Liver (tissue), 9 donors: ENCODE results near the gene RGL4. TPM values are rescaled to one million over a fixed set of nuclear protein-coding genes. Genes with fewer than 3 reads are reported as not detected.
"Not testable (repeated sequence)": the region's sequence is repeated elsewhere in the genome, so short reads cannot be mapped to it uniquely, and the experiment has no call there.

Experiments used
- DNase-seq: peaks from one replicate; pipeline ENCODE4 v3.0.0-alpha.2; 2017; ENCODE audit warnings: low spot score
- H3K27ac ChIP-seq, 2 donors: one replicate each; pipeline ENCODE4 v1.7.0; 2013; ENCODE audit warnings: inconsistent platforms in 2 of 2, low read length in 2 of 2, control low read depth in 1 of 2, low read depth in 1 of 2, mild to moderate bottlenecking in 1 of 2
- H3K27me3 ChIP-seq, 4 donors: one replicate each; pipeline versions ENCODE4 v1.6.1 to v1.7.0; 2013; ENCODE audit warnings: low read length in 3 of 4, inconsistent platforms in 1 of 4, mild to moderate bottlenecking in 1 of 4, moderate library complexity in 1 of 4; ENCODE audit not compliant: control insufficient read depth in 4 of 4, insufficient read depth in 4 of 4
- H3K36me3 ChIP-seq, 4 donors: one replicate each; pipeline versions ENCODE4 v1.6.1 to v1.7.0; 2013; ENCODE audit warnings: low read length in 3 of 4, mild to moderate bottlenecking in 3 of 4, low read depth in 1 of 4, moderate library complexity in 1 of 4; ENCODE audit not compliant: control insufficient read depth in 4 of 4, insufficient read depth in 3 of 4
- H3K4me1 ChIP-seq, 4 donors: one replicate each; pipeline versions ENCODE4 v1.6.1 to v1.7.0; 2013; ENCODE audit warnings: low read length in 3 of 4, mild to moderate bottlenecking in 3 of 4, moderate library complexity in 1 of 4; ENCODE audit not compliant: control insufficient read depth in 4 of 4, insufficient read depth in 4 of 4
- H3K4me3 ChIP-seq, 3 donors: one replicate each; pipeline versions ENCODE4 v1.6.1 to v1.7.0; 2013; ENCODE audit warnings: low read length in 3 of 3, control low read depth in 1 of 3, low read depth in 1 of 3, mild to moderate bottlenecking in 1 of 3
- H3K9ac ChIP-seq, 2 donors: one replicate each; pipeline ENCODE4 v1.7.0; 2013; ENCODE audit warnings: low read length in 2 of 2, mild to moderate bottlenecking in 2 of 2, moderate library complexity in 2 of 2, control low read depth in 1 of 2, low read depth in 1 of 2
- H3K9me3 ChIP-seq, 4 donors: one replicate each; pipeline versions ENCODE4 v1.6.1 to v1.7.0; 2013; ENCODE audit warnings: low read length in 3 of 4; ENCODE audit not compliant: control insufficient read depth in 4 of 4
- CTCF ChIP-seq: fragments of 150-350 bp; IDR thresholded peaks from 2 replicates; pipeline ENCODE4 v1.5.1; 2017; ENCODE audit warnings: improper control_type of control experiment, low read depth, low read length; ENCODE audit not compliant: missing input control
- EGR1 ChIP-seq, 2 donors: IDR thresholded peaks; 2 replicates each; pipeline ENCODE4 v1.6.1; 2016 to 2018; ENCODE audit warnings: antibody characterized with exemption in 2 of 2, low read depth in 2 of 2
- FOXA1 ChIP-seq: IDR thresholded peaks from 2 replicates; pipeline ENCODE4 v1.6.1; 2016; ENCODE audit warnings: antibody characterized with exemption
- HNF4A ChIP-seq, 2 donors: conservative IDR thresholded peaks; 2 replicates each; pipeline ENCODE4 v1.6.1; 2016; ENCODE audit warnings: antibody characterized with exemption in 2 of 2, mild to moderate bottlenecking in 2 of 2
- HNF4G ChIP-seq: IDR thresholded peaks from 2 replicates; pipeline ENCODE4 v1.6.1; 2016; ENCODE audit warnings: antibody characterized with exemption
- RAD21 ChIP-seq, 2 donors: IDR thresholded peaks; 2 replicates each; pipeline ENCODE4 v1.6.1; 2016; ENCODE audit warnings: antibody characterized with exemption in 2 of 2, mild to moderate bottlenecking in 2 of 2
- REST ChIP-seq: IDR thresholded peaks from 2 replicates; pipeline ENCODE4 v1.6.1; 2016; ENCODE audit warnings: antibody characterized with exemption, mild to moderate bottlenecking
- SP1 ChIP-seq: IDR thresholded peaks from 2 replicates; pipeline ENCODE4 v1.6.1; 2018; ENCODE audit warnings: antibody characterized with exemption, mild to moderate bottlenecking
- ZBTB33 ChIP-seq: IDR thresholded peaks from 2 replicates; pipeline ENCODE4 v1.6.1; 2016; ENCODE audit warnings: antibody characterized with exemption
- WGBS: extraction: QIAGEN DNeasy Blood & Tissue Kit; methylation state at CpG from one replicate; pipeline ENCODE4 v1.1.7; 2013; 5-methylcytosine and 5-hydroxymethylcytosine counted together
- polyA plus RNA-seq, 2 donors: library from polyadenylated mRNA; stranded (reverse) in 1 of 2; unstranded in 1 of 2; fragments of 200-250 nt in 1 of 2; fragments of >200 nt in 1 of 2; fragmentation: Nextera tagmentation in 1 of 2; extraction: Ambion mirVana in 1 of 2; gene quantifications; one replicate each; pipeline versions ENCODE4 v1.2.1 to v1.2.3, GENCODE V29; 2013 to 2015
- total RNA-seq, 2 donors: library from RNA; depleted of rRNA; stranded (reverse); fragments of >200 nt; gene quantifications; one replicate each; pipeline ENCODE4 v1.2.3, GENCODE V29; 2014
- donor health status: healthy.
- donor health status: healthy.
- donor health status: healthy.
- donor health status: healthy.
- donor health status: healthy.

Gene RGL4
- total and polyA plus RNA-seq, 4 donors = 0.25 to 6.2 (median 0.56) TPM

GRCh38 chr22:23673050-23673620 lies 17.7 kb upstream of the RGL4 start (continued):
- TF ChIP-seq ZBTB33 (no peak), SP1 (no peak)

GRCh38 chr22:23673826-23674690 lies 16.8 kb upstream of the RGL4 start:
- no peaks in the 10 kb centered on the region for H3K27me3 ChIP-seq
- WGBS = 86% methylated on average over 26 of the region's 26 CpGs
- no peak for TF ChIP-seq FOXA1
- no peak for TF ChIP-seq CTCF
- no peak for TF ChIP-seq EGR1 (IDR thresholded peaks at IDR 0.05; ENCODE audit: low read depth in 2 of 2)
- no peak for TF ChIP-seq RAD21 (IDR thresholded peaks at IDR 0.05)
- no peak for TF ChIP-seq HNF4G
- TF ChIP-seq REST = no peak
- no peak for TF ChIP-seq HNF4A (conservative IDR thresholded peaks at IDR 0.05)
- no peak overlapping the region for H3K9ac ChIP-seq
- no peak for DNase-seq
- H3K4me1 ChIP-seq = peaks cover 5 to 15% (median 8%) of the 10 kb centered on the region in 4 donors
- H3K4me3 ChIP-seq = no peak overlapping the region
- no peaks in the 10 kb centered on the region for H3K9me3 ChIP-seq
- no peak overlapping the region for H3K27ac ChIP-seq
- no peaks in the 10 kb centered on the region for H3K36me3 ChIP-seq

GRCh38 chr22:23674886-23675501 lies 15.8 kb upstream of the RGL4 start:
- H3K27ac ChIP-seq, H3K9ac ChIP-seq, H3K4me3 ChIP-seq, H3K36me3 ChIP-seq, H3K9me3 ChIP-seq, H3K27me3 ChIP-seq, DNase-seq: not testable (repeated sequence)
- WGBS = 81% methylated on average over 6 of the region's 6 CpGs
- H3K4me1 ChIP-seq = peaks cover 5 to 15% (median 8%) of the 10 kb centered on the region in 4 donors
